CD4-positive, alpha-beta T cell treated with Interleukin-6 for 4 hours (primary cell): ENCODE data around the gene FRMD4A.

Experiments used
- DNase-seq: peaks from one replicate; pipeline ENCODE4 v3.0.0-alpha.2; 2020; ENCODE audit warnings: mixed read lengths

Gene FRMD4A

DNA sequence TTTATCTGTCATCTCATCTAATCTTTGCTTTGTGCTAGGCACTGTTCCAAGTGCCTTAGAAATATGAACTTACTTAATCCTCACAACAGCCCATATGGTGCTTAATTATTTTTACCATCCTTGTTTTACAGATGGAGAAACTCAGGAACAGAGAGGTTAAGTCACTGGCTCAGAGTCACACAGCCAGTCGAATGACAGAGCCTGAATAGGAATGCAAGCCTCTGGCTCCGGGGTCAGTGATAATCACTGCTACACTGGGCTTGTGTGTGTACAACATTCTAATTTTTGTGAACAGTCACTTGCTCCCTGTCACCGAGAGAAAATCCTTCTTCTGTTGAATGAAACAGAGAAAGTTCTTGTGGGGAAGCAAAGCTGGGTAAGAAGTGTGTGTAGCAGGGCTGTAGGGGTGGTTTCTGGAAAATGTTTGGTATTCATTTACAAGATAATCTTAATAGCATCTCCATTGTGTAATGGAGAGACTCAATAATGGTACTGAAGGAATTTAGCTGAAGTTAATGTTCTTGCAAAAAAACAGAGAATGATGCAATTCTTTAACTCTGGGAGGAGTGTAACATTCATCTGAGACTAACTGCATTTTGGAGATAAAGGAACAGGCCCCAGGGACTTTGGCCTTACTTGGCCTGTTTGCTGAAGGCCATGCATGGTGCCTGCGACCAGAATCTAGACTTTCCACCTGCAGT, 290.6 kb downstream of the FRMD4A start:
- DNase-seq: no peak

- no peak for DNase-seq
Observed at GRCh38 chr10:14036233-14036632, 294.5 kb downstream of the FRMD4A start.

GRCh38 chr10:14035506-14035905, 295.2 kb downstream of the FRMD4A start:
- DNase-seq: no peak

DNA sequence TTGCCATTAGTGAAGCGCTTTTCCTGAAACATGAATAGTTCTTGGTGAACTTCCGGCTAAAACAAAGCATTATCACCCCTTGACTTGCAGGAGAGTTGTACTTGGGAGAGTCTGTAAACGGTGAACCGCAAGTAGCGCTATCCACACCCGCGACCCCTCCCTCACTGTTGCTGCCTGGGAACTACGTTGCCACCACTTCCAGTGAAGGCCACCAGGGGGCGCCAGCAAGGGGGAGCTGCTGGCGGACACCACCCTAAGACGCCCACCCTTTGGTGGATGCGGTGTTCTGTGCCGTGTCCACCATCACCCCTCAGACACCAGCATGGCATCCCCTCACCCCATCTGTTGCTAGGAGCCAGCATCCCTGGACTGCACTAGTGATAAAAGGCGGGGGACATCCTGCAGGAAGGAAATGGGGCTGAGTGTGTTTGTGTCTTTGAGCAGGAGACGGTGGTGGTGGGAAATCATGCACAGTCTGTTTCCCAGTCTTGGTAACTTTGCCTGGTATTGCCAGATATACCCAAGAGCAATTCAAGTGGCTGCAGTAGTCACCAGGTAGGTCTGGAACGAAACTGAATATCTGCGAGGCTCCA, 298.2 kb downstream of the FRMD4A start:
- DNase-seq: peak; percentile 57

GRCh38 chr10:14026325-14026724, 304.4 kb downstream of the FRMD4A start:
- no peak for DNase-seq

- no peak for DNase-seq
Observed at GRCh38 chr10:14025283-14026189, 305.2 kb downstream of the FRMD4A start.

GRCh38 chr10:14024329-14025202, 306.2 kb downstream of the FRMD4A start:
- peak; percentile 14 for DNase-seq

GRCh38 chr10:14023673-14024328, 306.9 kb downstream of the FRMD4A start:
- DNase-seq: no peak

DNA sequence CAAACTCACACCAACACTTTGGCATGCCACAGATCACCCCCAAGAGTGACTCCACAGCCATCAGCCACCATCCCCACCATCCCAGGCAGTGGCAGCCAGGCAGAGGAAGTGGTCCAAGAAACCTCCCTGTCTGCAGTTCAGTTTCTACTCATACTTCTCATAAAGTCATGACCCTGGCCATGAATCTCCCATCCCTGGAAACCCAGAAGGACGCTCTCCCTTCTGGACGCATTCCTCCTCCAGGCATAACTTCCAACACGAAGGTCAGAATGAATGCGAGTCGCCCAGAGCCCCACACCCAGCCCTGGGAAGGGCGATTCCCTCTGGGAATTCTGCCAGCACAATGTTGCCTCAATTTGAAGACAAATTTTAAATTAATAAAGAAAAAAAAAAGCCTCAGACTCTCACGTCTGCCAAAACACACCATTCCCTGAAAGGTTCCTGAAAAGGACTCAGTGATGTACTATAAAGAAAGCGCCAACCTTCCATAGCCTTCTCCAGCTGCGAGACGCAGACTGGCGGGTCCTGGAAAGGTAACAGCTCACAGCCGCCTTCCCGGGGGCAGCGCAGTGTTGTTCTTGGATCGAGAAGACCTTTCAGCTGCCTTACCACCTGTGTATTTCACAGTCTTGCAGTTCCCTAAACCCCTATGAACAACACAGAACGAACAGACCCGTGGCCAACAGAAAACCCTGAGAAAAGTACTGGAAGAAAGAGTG, 307.6 kb downstream of the FRMD4A start:
- DNase-seq: no peak

DNA sequence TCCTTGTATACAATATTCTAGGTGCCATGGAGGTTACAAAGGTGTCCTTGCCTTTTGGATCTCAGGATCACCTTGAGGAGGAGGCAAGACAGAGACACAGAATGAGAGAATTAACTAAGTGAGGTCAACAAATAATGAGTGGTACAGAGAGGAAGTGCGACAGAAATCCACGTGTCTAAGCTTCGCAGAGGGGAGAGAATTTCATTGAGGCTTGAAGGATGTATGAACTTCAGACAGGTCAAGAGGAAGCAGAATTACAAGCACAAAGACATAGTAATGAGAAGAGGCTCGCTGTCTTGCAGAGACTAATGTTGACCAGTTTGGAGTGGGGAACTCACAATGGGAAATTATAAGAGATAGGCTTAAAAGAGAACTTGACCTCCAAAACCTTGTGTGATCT, 308.7 kb downstream of the FRMD4A start:
- no peak for DNase-seq

DNA sequence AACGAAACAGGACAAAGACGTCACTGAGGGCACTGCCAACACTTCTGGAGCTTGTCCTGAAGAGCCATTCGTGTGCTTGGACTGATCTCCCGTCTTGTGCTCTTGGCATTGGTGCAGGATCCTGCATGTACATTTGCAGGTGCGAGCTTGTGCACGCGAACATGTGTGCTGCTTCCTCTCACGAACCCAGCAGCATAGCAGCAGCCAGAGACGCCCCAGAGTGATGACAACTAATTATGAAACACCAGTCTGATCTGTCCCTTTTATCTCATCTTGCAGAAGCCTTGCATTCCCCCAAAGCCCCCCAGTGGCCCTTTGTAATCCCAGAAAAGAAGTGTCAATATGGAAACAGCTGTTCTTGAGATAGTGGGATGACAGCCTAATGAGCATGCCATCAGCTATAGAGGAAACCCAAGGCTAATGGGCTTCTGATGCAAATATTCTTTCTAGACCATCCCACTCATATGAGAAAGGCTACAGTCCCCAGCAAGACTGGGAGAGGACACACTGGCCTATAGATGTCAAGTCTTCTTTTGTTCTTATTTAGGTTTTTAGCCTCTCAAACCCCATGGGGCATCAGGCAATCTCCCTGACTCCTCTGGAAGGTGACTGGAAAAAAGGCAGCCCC, 310.6 kb downstream of the FRMD4A start:
- no peak for DNase-seq

- DNase-seq: no peak
Observed at GRCh38 chr10:14017467-14017866, 313.3 kb downstream of the FRMD4A start.

- DNase-seq: no peak
Observed at GRCh38 chr10:14016931-14017333, 313.8 kb downstream of the FRMD4A start.

GRCh38 chr10:14016011-14016536, 314.6 kb downstream of the FRMD4A start:
- peak; percentile 47 for DNase-seq

- DNase-seq: no peak
Observed at GRCh38 chr10:14014423-14014822, 316.3 kb downstream of the FRMD4A start.

- no peak for DNase-seq
Observed at GRCh38 chr10:14010769-14011574, 319.8 kb downstream of the FRMD4A start.

DNA sequence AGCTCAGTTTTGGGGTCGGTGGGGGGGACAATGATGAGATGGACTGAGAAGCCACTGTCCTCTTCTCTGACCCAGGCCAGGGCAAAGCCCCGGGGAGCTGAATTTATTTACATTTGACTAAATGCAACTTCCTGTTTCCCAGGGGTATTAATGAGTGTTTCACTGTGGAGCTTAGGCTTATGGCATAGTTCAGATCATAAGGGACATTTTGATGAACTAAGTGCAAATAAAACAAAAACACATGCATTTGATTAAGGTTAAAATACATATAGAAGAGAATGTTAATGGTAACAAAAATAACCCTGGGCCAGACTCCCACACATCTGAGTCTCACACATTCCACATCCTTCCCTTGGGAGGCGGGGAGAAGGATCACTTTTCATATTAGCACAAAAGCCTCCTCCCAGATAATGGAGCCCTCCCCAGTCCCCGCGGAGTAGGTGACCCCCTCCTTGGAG, 320.6 kb downstream of the FRMD4A start:
- no peak for DNase-seq

- DNase-seq: peak; percentile 77
Observed at GRCh38 chr10:14009371-14010100, 321.2 kb downstream of the FRMD4A start.

DNA sequence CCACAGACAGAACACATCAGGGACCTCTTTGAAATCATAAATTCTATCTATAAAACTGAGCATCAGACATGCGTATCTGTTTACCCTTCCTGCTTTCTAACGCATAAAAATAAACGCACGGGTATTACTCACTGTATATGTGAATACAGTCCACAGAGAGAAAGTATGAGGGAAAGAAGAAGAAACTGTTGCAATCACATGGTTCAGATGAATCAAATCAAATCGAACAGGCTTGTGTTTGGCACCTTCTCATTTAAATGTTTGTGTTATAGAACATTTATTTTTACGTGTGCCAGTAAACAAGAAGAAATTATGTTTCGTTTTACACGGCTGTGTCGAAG, 322.0 kb downstream of the FRMD4A start:
- DNase-seq: no peak
